Muscle of leg (tissue), 9 donors: ENCODE data around the gene NLRP12. TPM values are rescaled to one million over a fixed set of nuclear protein-coding genes. Genes with fewer than 3 reads are reported as not detected.

Experiments used
- polyA plus RNA-seq, 8 donors: library from polyadenylated mRNA; unstranded; fragments of 120-200 nt; gene quantifications; one replicate each; pipeline versions ENCODE4 v1.2.1 to v1.2.3, GENCODE V29; 2013; ENCODE audit warnings: inconsistent platforms in 1 of 8, low replicate concordance in 1 of 8; ENCODE audit not compliant: insufficient read length in 8 of 8, insufficient read depth in 1 of 8
- total RNA-seq: library from RNA; stranded (reverse); fragments of 120-200 nt; gene quantifications from one replicate; pipeline ENCODE4 v1.2.4, GENCODE V29; 2013

The NLRP12 gene
- total and polyA plus RNA-seq, 9 donors = 0.22 to 0.49 (median 0.33) TPM

Other genes starting within 250 kb of the NLRP12 start
- gene DPRX, start 192.3 kb downstream of the NLRP12 start, total RNA-seq = 0.13 TPM
- under 1 TPM in 1 of 8 donors, not detected in 7; 0.31 TPM for gene DPRX, start 192.3 kb downstream of the NLRP12 start, polyA plus RNA-seq
- gene MYADM, start 43.6 kb upstream of the NLRP12 start, total RNA-seq = 21.9 TPM
- gene MYADM, start 43.6 kb upstream of the NLRP12 start, polyA plus RNA-seq = 100 to 1,000 TPM; 158 to 234 (median 219) TPM
- not detected for gene PRKCG, start 57.9 kb upstream of the NLRP12 start, total RNA-seq
- 1 to 10 TPM in 1 of 8 donors, under 1 TPM in 7; 0.08 to 1.1 (median 0.32) TPM for gene PRKCG, start 57.9 kb upstream of the NLRP12 start, polyA plus RNA-seq
- gene CACNG7, start 85.0 kb upstream of the NLRP12 start, total RNA-seq = 0.04 TPM
- 1 to 10 TPM in 5 of 8 donors, under 1 TPM in 2, not detected in 1; 0.56 to 2.1 (median 1.1) TPM for gene CACNG7, start 85.0 kb upstream of the NLRP12 start, polyA plus RNA-seq
- 0.09 TPM for gene CACNG8, start 138.6 kb upstream of the NLRP12 start, total RNA-seq
- 1 to 10 TPM in 2 of 8 donors, under 1 TPM in 6; 0.29 to 1.1 (median 0.65) TPM for gene CACNG8, start 138.6 kb upstream of the NLRP12 start, polyA plus RNA-seq
- gene CACNG6, start 167.3 kb upstream of the NLRP12 start, total RNA-seq = 21.5 TPM
- 10 to 100 TPM; 25.7 to 47.8 (median 33.0) TPM for gene CACNG6, start 167.3 kb upstream of the NLRP12 start, polyA plus RNA-seq
- not detected for gene VSTM1, start 239.6 kb upstream of the NLRP12 start, total RNA-seq
- gene VSTM1, start 239.6 kb upstream of the NLRP12 start, polyA plus RNA-seq = under 1 TPM in 6 of 8 donors, not detected in 2; 0.19 to 0.53 (median 0.25) TPM